Type B pancreatic cell (in vitro differentiated cells): ENCODE measurements around the gene SYTL2. TPM values are rescaled to one million over a fixed set of nuclear protein-coding genes. Genes with fewer than 3 reads are reported as not detected.
A peak's percentile ranks its signal among the peaks of the same experiment; 100 is the strongest.

Experiments
- DNase-seq: peaks from one replicate; pipeline ENCODE4 v3.0.0; 2021; ENCODE audit warnings: mixed read lengths; ENCODE audit not compliant: unreplicated experiment; ENCODE audit errors: extremely low spot score
- H3K27ac Mint-ChIP-seq: 2 replicates; pipeline ENCODE4 v1.8.0; 2021; ENCODE audit warnings: mild to moderate bottlenecking, mixed read lengths
- H3K27me3 Mint-ChIP-seq: 2 replicates; pipeline ENCODE4 v1.8.0; 2021; ENCODE audit warnings: mixed read lengths
- H3K36me3 Mint-ChIP-seq: 2 replicates; pipeline ENCODE4 v1.8.0; 2021; ENCODE audit warnings: mixed read lengths
- H3K4me1 Mint-ChIP-seq: one replicate; pipeline ENCODE4 v1.8.0; 2021; ENCODE audit warnings: mixed read lengths; ENCODE audit not compliant: unreplicated experiment
- H3K4me3 Mint-ChIP-seq: 2 replicates; pipeline ENCODE4 v1.8.0; 2021; ENCODE audit warnings: mild to moderate bottlenecking, mixed read lengths
- H3K9me3 Mint-ChIP-seq: 2 replicates; pipeline ENCODE4 v1.8.0; 2021; ENCODE audit warnings: mixed read lengths
- CTCF ChIP-seq: fragments of 200-600 bp; sonication (generic); conservative IDR thresholded peaks from 2 replicates; pipeline ENCODE4 v1.5.0; 2021; ENCODE audit warnings: antibody characterized with exemption, mild to moderate bottlenecking
- total RNA-seq: library from RNA; stranded (reverse); gene quantifications from 2 replicates; pipeline ENCODE4 v1.2.1, GENCODE V29; 2021; ENCODE audit warnings: low replicate concordance

Gene SYTL2
- total RNA-seq, 1 donor from 2014 or later: 30.6 TPM

GRCh38 chr11:85718126-85718943 is 92.6 kb downstream of the SYTL2 start:
- Mint-ChIP-seq H3K4me3 (peak overlapping the region; percentile 66), H3K27me3 (peaks cover 4% of the 10 kb centered on the region), H3K36me3 (peaks cover 4% of the 10 kb centered on the region), H3K4me1 (peaks cover 11% of the 10 kb centered on the region), H3K27ac (peak overlapping the region; percentile 66), H3K9me3 (peaks cover 4% of the 10 kb centered on the region)
- no peak for DNase-seq
- no peak for TF ChIP-seq CTCF

GRCh38 chr11:85717429-85717828 is 93.5 kb downstream of the SYTL2 start:
- Mint-ChIP-seq H3K27me3 (peaks cover 4% of the 10 kb centered on the region), H3K4me3 (no peak overlapping the region), H3K27ac (no peak overlapping the region), H3K36me3 (peaks cover 4% of the 10 kb centered on the region), H3K9me3 (peaks cover 4% of the 10 kb centered on the region), H3K4me1 (peaks cover 11% of the 10 kb centered on the region)
- DNase-seq: no peak
- TF ChIP-seq CTCF: no peak

- no peaks in the 10 kb centered on the region for H3K9me3 Mint-ChIP-seq
- DNase-seq: no peak
- no peak for TF ChIP-seq CTCF
- no peaks in the 10 kb centered on the region for H3K27me3 Mint-ChIP-seq
- H3K27ac Mint-ChIP-seq: no peak overlapping the region
- peaks cover 16% of the 10 kb centered on the region for H3K4me1 Mint-ChIP-seq
- peaks cover 5% of the 10 kb centered on the region for H3K36me3 Mint-ChIP-seq
- no peak overlapping the region for H3K4me3 Mint-ChIP-seq
Observed at GRCh38 chr11:85712953-85713352, 98.0 kb downstream of the SYTL2 start.

GRCh38 chr11:85710917-85711316 is 100.0 kb downstream of the SYTL2 start:
- Mint-ChIP-seq H3K36me3 (peaks cover 10% of the 10 kb centered on the region), H3K4me1 (peaks cover 16% of the 10 kb centered on the region), H3K9me3 (no peaks in the 10 kb centered on the region), H3K4me3 (peak overlapping the region; percentile 29), H3K27me3 (no peaks in the 10 kb centered on the region), H3K27ac (peak overlapping the region; percentile 18)
- TF ChIP-seq CTCF: no peak
- DNase-seq: no peak

GRCh38 chr11:85709941-85710702 is 100.8 kb downstream of the SYTL2 start:
- no peaks in the 10 kb centered on the region for H3K9me3 Mint-ChIP-seq
- H3K4me3 Mint-ChIP-seq: no peak overlapping the region
- no peaks in the 10 kb centered on the region for H3K27me3 Mint-ChIP-seq
- no peak for TF ChIP-seq CTCF
- peaks cover 10% of the 10 kb centered on the region for H3K36me3 Mint-ChIP-seq
- no peak overlapping the region for H3K27ac Mint-ChIP-seq
- H3K4me1 Mint-ChIP-seq: peaks cover 16% of the 10 kb centered on the region
- no peak for DNase-seq
